Measurements from ENCODE around the gene TMEM187.

Gene TMEM187

DNA sequence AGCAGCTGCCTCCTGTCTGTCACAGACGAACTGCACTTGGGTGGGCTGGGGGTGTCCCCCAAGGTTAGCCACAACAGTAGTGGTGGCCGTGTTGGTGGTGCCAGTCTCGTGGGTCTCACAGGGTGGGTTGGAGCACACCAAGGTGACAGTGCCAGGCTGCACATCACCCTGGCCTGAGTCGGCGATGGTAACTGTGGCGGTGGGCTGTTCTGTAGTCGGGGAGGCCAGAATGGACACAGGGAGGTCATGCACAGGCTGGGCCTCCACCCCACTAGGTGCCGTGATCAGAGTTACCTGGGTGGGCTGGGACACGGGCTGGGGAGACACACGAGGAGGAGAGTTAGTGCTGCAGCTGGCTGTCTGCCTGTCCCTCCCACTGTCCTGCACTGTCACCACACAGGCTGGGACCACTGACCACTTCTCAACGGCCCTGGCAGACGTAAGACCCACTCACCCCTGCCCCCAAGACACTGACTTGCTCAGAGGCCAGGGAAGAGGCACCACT is 17.3 kb upstream of the TMEM187 start:
- TF ChIP-seq SIN3A (IDR thresholded peaks at IDR 0.05; ENCODE audit: borderline replicate concordance, insufficient read depth, low read length) = no peak
- TF ChIP-seq FOXP2 (optimal IDR thresholded peaks at IDR 0.05; ENCODE audit: borderline replicate concordance, extremely low read depth, extremely low read length, insufficient read depth) = no peak
- TF ChIP-seq TAF1 (IDR thresholded peaks at IDR 0.05; ENCODE audit: borderline replicate concordance, insufficient read depth, low read length) = no peak
- no peak for TF ChIP-seq POLR2AphosphoS5 (IDR thresholded peaks at IDR 0.05; ENCODE audit: low read depth, low read length)
- TF ChIP-seq, protein P1, sequence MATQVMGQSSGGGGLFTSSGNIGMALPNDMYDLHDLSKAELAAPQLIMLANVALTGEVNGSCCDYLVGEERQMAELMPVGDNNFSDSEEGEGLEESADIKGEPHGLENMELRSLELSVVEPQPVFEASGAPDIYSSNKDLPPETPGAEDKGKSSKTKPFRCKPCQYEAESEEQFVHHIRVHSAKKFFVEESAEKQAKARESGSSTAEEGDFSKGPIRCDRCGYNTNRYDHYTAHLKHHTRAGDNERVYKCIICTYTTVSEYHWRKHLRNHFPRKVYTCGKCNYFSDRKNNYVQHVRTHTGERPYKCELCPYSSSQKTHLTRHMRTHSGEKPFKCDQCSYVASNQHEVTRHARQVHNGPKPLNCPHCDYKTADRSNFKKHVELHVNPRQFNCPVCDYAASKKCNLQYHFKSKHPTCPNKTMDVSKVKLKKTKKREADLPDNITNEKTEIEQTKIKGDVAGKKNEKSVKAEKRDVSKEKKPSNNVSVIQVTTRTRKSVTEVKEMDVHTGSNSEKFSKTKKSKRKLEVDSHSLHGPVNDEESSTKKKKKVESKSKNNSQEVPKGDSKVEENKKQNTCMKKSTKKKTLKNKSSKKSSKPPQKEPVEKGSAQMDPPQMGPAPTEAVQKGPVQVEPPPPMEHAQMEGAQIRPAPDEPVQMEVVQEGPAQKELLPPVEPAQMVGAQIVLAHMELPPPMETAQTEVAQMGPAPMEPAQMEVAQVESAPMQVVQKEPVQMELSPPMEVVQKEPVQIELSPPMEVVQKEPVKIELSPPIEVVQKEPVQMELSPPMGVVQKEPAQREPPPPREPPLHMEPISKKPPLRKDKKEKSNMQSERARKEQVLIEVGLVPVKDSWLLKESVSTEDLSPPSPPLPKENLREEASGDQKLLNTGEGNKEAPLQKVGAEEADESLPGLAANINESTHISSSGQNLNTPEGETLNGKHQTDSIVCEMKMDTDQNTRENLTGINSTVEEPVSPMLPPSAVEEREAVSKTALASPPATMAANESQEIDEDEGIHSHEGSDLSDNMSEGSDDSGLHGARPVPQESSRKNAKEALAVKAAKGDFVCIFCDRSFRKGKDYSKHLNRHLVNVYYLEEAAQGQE (IDR thresholded peaks at IDR 0.05; ENCODE audit: insufficient read depth in 1 of 2, low read depth in 2 of 2, low read length in 2 of 2) = no peak

DNA sequence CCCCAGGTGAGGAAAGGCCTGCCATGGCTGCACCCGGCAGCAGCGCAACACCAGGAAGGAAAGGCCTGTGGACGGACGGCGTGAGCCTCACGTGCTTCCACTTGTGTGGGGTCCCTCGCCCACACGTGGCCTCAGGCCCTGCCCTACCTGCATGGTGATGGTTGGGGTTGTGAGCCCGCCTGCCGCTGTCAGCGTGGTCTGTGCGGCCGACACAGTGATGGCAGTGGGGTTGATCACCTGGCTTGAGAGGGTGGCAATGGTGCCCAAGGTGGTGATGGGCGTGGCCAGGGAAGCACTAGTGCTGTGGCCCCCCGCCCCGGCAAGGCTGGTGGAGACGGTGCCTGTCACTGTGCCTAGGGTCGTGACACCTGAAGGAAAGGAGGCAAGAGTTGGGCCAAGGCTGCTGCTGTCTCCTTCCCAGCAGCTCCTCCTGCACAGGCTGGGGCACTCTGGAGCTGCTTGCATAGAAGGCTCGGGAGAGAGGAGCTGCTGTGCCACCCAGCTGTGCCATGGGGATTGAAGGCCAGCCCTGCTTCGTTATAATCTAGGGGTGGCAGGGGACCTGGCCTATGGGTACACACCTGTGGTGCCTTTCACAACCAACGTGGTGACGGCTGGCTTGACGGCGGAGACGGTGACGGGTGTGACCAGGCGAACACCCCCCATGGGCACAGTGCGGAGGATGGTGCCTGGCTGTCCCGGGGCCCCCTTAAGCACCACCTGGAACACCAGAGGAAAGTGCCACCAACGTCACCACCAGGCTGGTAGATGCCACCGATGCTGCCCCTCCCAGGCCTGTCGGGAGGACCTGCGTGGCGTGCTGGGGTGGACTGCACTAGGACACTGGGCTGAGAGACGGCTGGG is 16.3 kb upstream of the TMEM187 start:
- TF ChIP-seq FOXP2 (optimal IDR thresholded peaks at IDR 0.05; ENCODE audit: borderline replicate concordance, extremely low read depth, extremely low read length, insufficient read depth) (no peak), SIN3A (IDR thresholded peaks at IDR 0.05; ENCODE audit: borderline replicate concordance, insufficient read depth, low read length) (no peak), TAF1 (IDR thresholded peaks at IDR 0.05; ENCODE audit: borderline replicate concordance, insufficient read depth, low read length) (no peak)
- TF ChIP-seq, protein P1 (IDR thresholded peaks at IDR 0.05; ENCODE audit: insufficient read depth in 1 of 2, low read depth in 2 of 2, low read length in 2 of 2) = no peak

DNA sequence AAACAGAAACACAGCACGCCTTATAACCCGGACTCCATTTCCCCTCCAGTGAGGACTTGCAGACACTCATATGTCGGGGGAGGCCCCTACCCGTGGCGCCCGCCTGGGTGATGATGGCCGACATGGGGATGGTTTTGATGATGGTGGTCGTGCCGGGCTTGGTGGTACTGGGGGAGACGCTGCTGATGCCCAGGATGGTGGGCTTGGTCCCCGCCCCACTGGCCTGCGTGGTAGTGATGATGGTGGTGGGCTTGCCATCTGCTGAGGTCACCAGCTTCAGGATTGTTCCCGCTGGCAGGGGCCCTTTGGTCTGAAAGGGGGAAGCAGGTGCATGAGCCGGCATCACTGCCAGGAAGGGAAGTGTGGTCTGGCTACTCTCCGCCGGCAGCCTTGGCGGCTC is 15.3 kb upstream of the TMEM187 start:
- TF ChIP-seq SIN3A (IDR thresholded peaks at IDR 0.05; ENCODE audit: borderline replicate concordance, insufficient read depth, low read length) (no peak), POLR2AphosphoS5 (IDR thresholded peaks at IDR 0.05; ENCODE audit: low read depth, low read length) (no peak)

DNA sequence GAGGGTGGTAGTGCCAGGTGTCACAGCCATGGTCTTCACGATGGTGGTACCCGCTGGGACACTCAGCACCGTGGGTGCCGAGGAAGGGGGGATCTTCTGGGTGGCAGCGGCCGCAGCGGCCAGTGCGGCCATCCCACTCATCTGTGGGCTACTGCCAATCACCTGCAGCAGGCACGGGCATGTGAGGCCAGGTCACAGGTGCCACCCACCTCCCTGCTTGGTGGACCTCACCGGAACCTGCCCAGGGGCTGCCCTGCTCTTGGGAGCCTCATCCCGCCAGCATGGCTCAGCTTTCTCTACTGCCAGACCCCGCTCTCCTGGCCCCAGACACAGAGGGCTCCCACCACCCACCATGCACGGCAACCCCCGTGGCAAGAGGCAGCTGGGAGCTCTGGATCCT is 13.9 kb upstream of the TMEM187 start:
- TF ChIP-seq TAF1 (IDR thresholded peaks at IDR 0.05; ENCODE audit: borderline replicate concordance, insufficient read depth, low read length) (no peak), SIN3A (IDR thresholded peaks at IDR 0.05; ENCODE audit: borderline replicate concordance, insufficient read depth, low read length) (no peak), FOXP2 (optimal IDR thresholded peaks at IDR 0.05; ENCODE audit: borderline replicate concordance, extremely low read depth, extremely low read length, insufficient read depth) (no peak), POLR2AphosphoS5 (IDR thresholded peaks at IDR 0.05; ENCODE audit: low read depth, low read length) (no peak)
- TF ChIP-seq, protein P1 (IDR thresholded peaks at IDR 0.05; ENCODE audit: insufficient read depth in 1 of 2, low read depth in 2 of 2, low read length in 2 of 2) = no peak

DNA sequence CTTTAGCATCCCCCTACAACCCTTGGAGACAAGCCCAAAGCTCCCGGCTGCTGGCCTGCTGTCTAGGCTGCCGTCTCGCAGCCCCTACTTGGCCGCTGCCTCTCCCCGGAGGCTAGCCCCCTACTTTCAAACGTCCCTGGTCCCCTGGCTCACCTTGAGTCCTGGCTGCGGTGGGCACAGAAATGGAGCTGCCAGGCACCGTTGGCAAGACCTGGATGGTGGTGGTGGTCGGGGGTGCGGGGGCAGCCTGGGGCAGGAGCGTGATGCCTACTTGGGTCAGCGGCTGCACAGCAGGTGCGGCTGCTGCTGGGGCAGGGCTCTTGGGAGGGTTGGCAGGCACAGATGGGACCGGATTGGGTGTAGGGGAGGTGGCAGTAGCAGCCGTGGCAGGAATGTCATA is 12.9 kb upstream of the TMEM187 start:
- TF ChIP-seq SIN3A (IDR thresholded peaks at IDR 0.05; ENCODE audit: borderline replicate concordance, insufficient read depth, low read length) (no peak), TAF1 (IDR thresholded peaks at IDR 0.05; ENCODE audit: borderline replicate concordance, insufficient read depth, low read length) (no peak), POLR2AphosphoS5 (IDR thresholded peaks at IDR 0.05; ENCODE audit: low read depth, low read length) (no peak), FOXP2 (optimal IDR thresholded peaks at IDR 0.05; ENCODE audit: borderline replicate concordance, extremely low read depth, extremely low read length, insufficient read depth) (no peak)
- TF ChIP-seq, protein P1 (IDR thresholded peaks at IDR 0.05; ENCODE audit: insufficient read depth in 1 of 2, low read depth in 2 of 2, low read length in 2 of 2) = no peak

Measured in PFSK-1 (cell line).